HepG2 (cell line): ENCODE results near the gene ACOXL. TPM values are rescaled to one million over a fixed set of nuclear protein-coding genes. Genes with fewer than 3 reads are reported as not detected.

Experiments
- ATAC-seq: fragments of 200-7000 bp; cut with Tn5 transposase; 3 replicates; pipeline ENCODE4 v1.9.1; 2020; ENCODE audit warnings: mild to moderate bottlenecking, moderate library complexity
- BruUV-seq: library from RNA; stranded (reverse); fragments of 400-500 nt; replicated peaks from 2 replicates; lab custom pipeline; 2021; lab: Mats Ljungman, UMichigan
- CTCF ChIA-PET: fragments of 300-600 bp; formaldehyde crosslinking; extraction: SDS; loops from one replicate; lab custom pipeline; 2021; ENCODE audit warnings: low total read pairs, inconsistent platforms, low intra/inter-chr PET ratio; lab: Yijun Ruan, JAX
- POLR2A ChIA-PET: fragments of 350-600 bp; sonication (Branson Sonifier 250); formaldehyde crosslinking; loops from one replicate; lab custom pipeline; 2020; ENCODE audit warnings: antibody characterized with exemption, inconsistent platforms; lab: Yijun Ruan, JAX
- DNase-seq: peaks from one replicate; pipeline ENCODE4 v3.0.0-alpha.2; 2015; ENCODE audit warnings: low spot score
- FAIRE-seq: peaks from 3 replicates; lab custom pipeline; 2011; peaks lifted over from hg19 to GRCh38; lab: Jason Lieb, UNC
- H2AFZ ChIP-seq: one replicate; pipeline ENCODE4 v1.6.1; 2011; ENCODE audit warnings: low read length, inconsistent platforms
- H3K27ac ChIP-seq: fragments of 300-600 bp; 3 replicates; pipeline ENCODE4 v1.8.0; 2011; ENCODE audit warnings: mixed run types, mild to moderate bottlenecking, mixed read lengths, low read length, inconsistent platforms; ENCODE audit not compliant: insufficient read depth; ENCODE audit errors: extremely low read length
- H3K27me3 ChIP-seq, 2 experiments: fragments of 200-600 bp in 1 of 2; 2 replicates in 1 of 2; 3 replicates in 1 of 2; pipeline versions ENCODE4 v1.6.0 to v1.8.0; 2011; ENCODE audit warnings: low read length in 2 of 2, mild to moderate bottlenecking in 2 of 2, moderate library complexity in 2 of 2, inconsistent platforms in 1 of 2; ENCODE audit not compliant: insufficient read depth in 2 of 2, control insufficient read depth in 1 of 2
- H3K36me3 ChIP-seq, 2 experiments: fragments of 200-600 bp in 1 of 2; replicated peaks in 1 of 2; 2 replicates in 1 of 2; 3 replicates in 1 of 2; pipeline versions ENCODE4 v1.5.1 to v1.8.0; 2011; ENCODE audit warnings: low read length in 2 of 2, inconsistent platforms in 1 of 2; ENCODE audit not compliant: insufficient read depth in 2 of 2, control insufficient read depth in 1 of 2
- H3K4me1 ChIP-seq: 2 replicates; pipeline ENCODE4 v1.5.1; 2012; ENCODE audit warnings: low read length, inconsistent platforms; ENCODE audit not compliant: insufficient read depth
- H3K4me2 ChIP-seq: 2 replicates; pipeline ENCODE4 v1.6.0; 2011; ENCODE audit warnings: low read depth, low read length, inconsistent platforms
- H3K4me3 ChIP-seq, 3 experiments: fragments of 200-600 bp in 1 of 3; sonication (generic), shearing (Covaris generic) in 1 of 3; replicated peaks in 1 of 3; 2 replicates each; pipeline ENCODE4 v1.5.1; 2011 to 2016; ENCODE audit warnings: low read length in 3 of 3, inconsistent platforms in 2 of 3, low read depth in 2 of 3, mild to moderate bottlenecking in 2 of 3, control low read depth in 1 of 3, mixed read lengths in 1 of 3; ENCODE audit not compliant: insufficient read depth in 1 of 3
- H3K79me2 ChIP-seq: one replicate; pipeline ENCODE4 v1.6.1; 2011; ENCODE audit warnings: low read length, inconsistent platforms; ENCODE audit not compliant: insufficient read depth
- H3K9ac ChIP-seq: 2 replicates; pipeline ENCODE4 v1.6.0; 2011; ENCODE audit warnings: mild to moderate bottlenecking, low read depth, low read length, inconsistent platforms; ENCODE audit not compliant: insufficient read depth
- H3K9me3 ChIP-seq: 2 replicates; pipeline ENCODE4 v1.5.1; 2012; ENCODE audit warnings: mild to moderate bottlenecking, low read length
- H4K20me1 ChIP-seq: 2 replicates; pipeline ENCODE4 v1.6.0; 2011; ENCODE audit warnings: inconsistent platforms, mild to moderate bottlenecking, low read length, moderate library complexity; ENCODE audit not compliant: insufficient read depth
- BORCS8-MEF2B ChIP-seq: sonication (generic); formaldehyde crosslinking; IDR thresholded peaks from 2 replicates; pipeline ENCODE4 v1.8.0; 2022; ENCODE audit warnings: mild to moderate bottlenecking, missing genetic modification reagents
- EEA1 ChIP-seq: sonication (generic); formaldehyde crosslinking; IDR thresholded peaks from 2 replicates; pipeline ENCODE4 v1.5.1; 2020; ENCODE audit warnings: mild to moderate bottlenecking, missing genetic modification reagents, borderline replicate concordance
- HOXD1 ChIP-seq: sonication (generic); formaldehyde crosslinking; IDR thresholded peaks from 2 replicates; pipeline ENCODE4 v1.5.0; 2020; ENCODE audit warnings: missing genetic modification reagents
- NR1H2 ChIP-seq: sonication (generic); formaldehyde crosslinking; IDR thresholded peaks from 2 replicates; pipeline ENCODE4 v1.8.1; 2022; ENCODE audit warnings: low read depth, missing genetic modification reagents, borderline replicate concordance
- POGZ ChIP-seq: sonication (generic); formaldehyde crosslinking; IDR thresholded peaks from 2 replicates; pipeline ENCODE4 v1.4.0; 2020; ENCODE audit warnings: mild to moderate bottlenecking, missing genetic modification reagents
- REXO4 ChIP-seq: sonication (generic); formaldehyde crosslinking; IDR thresholded peaks from 2 replicates; pipeline ENCODE4 v1.8.0; 2022; ENCODE audit warnings: missing genetic modification reagents, mild to moderate bottlenecking, borderline replicate concordance
- THAP9 ChIP-seq: sonication (generic); formaldehyde crosslinking; IDR thresholded peaks from 2 replicates; pipeline ENCODE4; 2020; ENCODE audit warnings: missing genetic modification reagents, mild to moderate bottlenecking, borderline replicate concordance
- ZBTB21 ChIP-seq: sonication (generic); formaldehyde crosslinking; IDR thresholded peaks from 2 replicates; pipeline ENCODE4 v1.4.0; 2020; ENCODE audit warnings: missing genetic modification reagents
- ZBTB37 ChIP-seq: sonication (generic); formaldehyde crosslinking; IDR thresholded peaks from 2 replicates; pipeline ENCODE4 v1.4.0; 2020; ENCODE audit warnings: mild to moderate bottlenecking, missing genetic modification reagents
- ZNF253 ChIP-seq: sonication (generic); formaldehyde crosslinking; IDR thresholded peaks from 2 replicates; pipeline ENCODE4 v1.8.0; 2022; ENCODE audit warnings: mild to moderate bottlenecking, missing genetic modification reagents, borderline replicate concordance
- ZNF274 ChIP-seq: sonication (generic); formaldehyde crosslinking; IDR thresholded peaks from 2 replicates; pipeline ENCODE4 v1.5.1; 2020; ENCODE audit warnings: mild to moderate bottlenecking, missing genetic modification reagents
- ZNF550 ChIP-seq: sonication (generic); formaldehyde crosslinking; IDR thresholded peaks from 2 replicates; pipeline ENCODE4 v1.4.0; 2020; ENCODE audit warnings: mild to moderate bottlenecking, missing genetic modification reagents, borderline replicate concordance
- WGBS: methylation state at CpG from one replicate; pipeline ENCODE4 v1.1.6; 2017; ENCODE audit warnings: low lambda C conversion rate; 5-methylcytosine and 5-hydroxymethylcytosine counted together
- in situ Hi-C: cut with HindIII; loops from 2 replicates; pipeline ENCODE4 v1.10.0; 2017; ENCODE audit warnings: low pct_unique_long_range_greater_than_20kb; ENCODE audit not compliant: extremely low pct_ligation_motif_present
- intact Hi-C: fragments of 100-400 bp; cut with micrococcal nuclease; formaldehyde crosslinking; loops from one replicate; pipeline ENCODE4 v1.10.0; 2022; ENCODE audit not compliant: unreplicated experiment
- polyA plus RNA-seq, 8 experiments: library from polyadenylated mRNA; depleted of rRNA in 3 of 8; stranded (reverse) in 7 of 8; unstranded in 1 of 8; fragments of >200 nt; fragmentation: Illumina TruSeq in 4 of 8; extraction: Trizol in 4 of 8; gene quantifications; 2 replicates each; pipeline versions ENCODE4 v1.2.1 to v1.2.3, GENCODE V29; 2011 to 2016; ENCODE audit warnings: low read depth in 4 of 8, missing spikeins in 1 of 8, mixed read lengths in 1 of 8; ENCODE audit not compliant: insufficient read depth in 1 of 8
- total RNA-seq, 5 experiments: library from RNA; depleted of rRNA; stranded (reverse); fragments of >200 nt; fragmentation: Illumina TruSeq; extraction: Trizol; gene quantifications; 2 replicates each; pipeline ENCODE4 v1.2.3, GENCODE V29; 2016; ENCODE audit warnings: low read depth in 1 of 5
- TF ChIP-seq, protein P1 (sequence below): sonication (generic); formaldehyde crosslinking; IDR thresholded peaks from 2 replicates; pipeline ENCODE4 v1.4.0; 2020; ENCODE audit warnings: missing genetic modification reagents

ACOXL gene
- total and polyA plus RNA-seq, 2 of the 13 experiments (the other 11 are each of a cell fraction or from before 2014, with no cell fraction given): not detected

- Histone ChIP-seq H4K20me1 (no peaks in the 10 kb centered on the region), H3K4me1 (no peaks in the 10 kb centered on the region), H3K79me2 (no peaks in the 10 kb centered on the region), H3K9ac (no peak overlapping the region), H3K36me3 (no peaks in the 10 kb centered on the region), H3K4me3 (no peak overlapping the region), H2AFZ (no peak overlapping the region), H3K4me2 (no peak overlapping the region), H3K27me3 (peaks cover 0 to 65% of the 10 kb centered on the region in 2 experiments; a peak in 2 of 5 replicates), H3K27ac (no peak overlapping the region), H3K9me3 (no peaks in the 10 kb centered on the region)
- in situ Hi-C loops (no loop called here), intact Hi-C loops (no loop called here)
- WGBS: 20% methylated on average over 7 of the region's 7 CpGs
- FAIRE-seq (no peak), DNase-seq (no peak), ATAC-seq (no peak)
- ChIA-PET CTCF (no interaction called here), POLR2A (no interaction called here)
- no TSS peak for BruUV-seq
- TF ChIP-seq NR1H2 (CRISPR knock-in tag) (no peak), BORCS8-MEF2B (no peak), ZNF253 (CRISPR knock-in tag) (no peak), ZBTB37 (CRISPR knock-in tag) (no peak), ZBTB21 (CRISPR knock-in tag) (no peak), ZNF274 (CRISPR knock-in tag) (no peak), THAP9 (CRISPR knock-in tag) (no peak), REXO4 (CRISPR knock-in tag) (no peak), HOXD1 (CRISPR knock-in tag) (no peak), EEA1 (CRISPR knock-in tag) (no peak), POGZ (CRISPR knock-in tag) (no peak), ZNF550 (CRISPR knock-in tag) (no peak)
- TF ChIP-seq, protein P1, sequence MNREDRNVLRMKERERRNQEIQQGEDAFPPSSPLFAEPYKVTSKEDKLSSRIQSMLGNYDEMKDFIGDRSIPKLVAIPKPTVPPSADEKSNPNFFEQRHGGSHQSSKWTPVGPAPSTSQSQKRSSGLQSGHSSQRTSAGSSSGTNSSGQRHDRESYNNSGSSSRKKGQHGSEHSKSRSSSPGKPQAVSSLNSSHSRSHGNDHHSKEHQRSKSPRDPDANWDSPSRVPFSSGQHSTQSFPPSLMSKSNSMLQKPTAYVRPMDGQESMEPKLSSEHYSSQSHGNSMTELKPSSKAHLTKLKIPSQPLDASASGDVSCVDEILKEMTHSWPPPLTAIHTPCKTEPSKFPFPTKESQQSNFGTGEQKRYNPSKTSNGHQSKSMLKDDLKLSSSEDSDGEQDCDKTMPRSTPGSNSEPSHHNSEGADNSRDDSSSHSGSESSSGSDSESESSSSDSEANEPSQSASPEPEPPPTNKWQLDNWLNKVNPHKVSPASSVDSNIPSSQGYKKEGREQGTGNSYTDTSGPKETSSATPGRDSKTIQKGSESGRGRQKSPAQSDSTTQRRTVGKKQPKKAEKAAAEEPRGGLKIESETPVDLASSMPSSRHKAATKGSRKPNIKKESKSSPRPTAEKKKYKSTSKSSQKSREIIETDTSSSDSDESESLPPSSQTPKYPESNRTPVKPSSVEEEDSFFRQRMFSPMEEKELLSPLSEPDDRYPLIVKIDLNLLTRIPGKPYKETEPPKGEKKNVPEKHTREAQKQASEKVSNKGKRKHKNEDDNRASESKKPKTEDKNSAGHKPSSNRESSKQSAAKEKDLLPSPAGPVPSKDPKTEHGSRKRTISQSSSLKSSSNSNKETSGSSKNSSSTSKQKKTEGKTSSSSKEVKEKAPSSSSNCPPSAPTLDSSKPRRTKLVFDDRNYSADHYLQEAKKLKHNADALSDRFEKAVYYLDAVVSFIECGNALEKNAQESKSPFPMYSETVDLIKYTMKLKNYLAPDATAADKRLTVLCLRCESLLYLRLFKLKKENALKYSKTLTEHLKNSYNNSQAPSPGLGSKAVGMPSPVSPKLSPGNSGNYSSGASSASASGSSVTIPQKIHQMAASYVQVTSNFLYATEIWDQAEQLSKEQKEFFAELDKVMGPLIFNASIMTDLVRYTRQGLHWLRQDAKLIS (CRISPR knock-in tag): no peak
These were observed 64.4 kb downstream of the ACOXL start for GRCh38 chr2:110796716-110797301.
